Measurements from ENCODE around the gene ZBTB20. TPM values are rescaled to one million over a fixed set of nuclear protein-coding genes. Genes with fewer than 3 reads are reported as not detected.

Gene ZBTB20
- total RNA-seq, 3 donors from 2014 or later (not counting 1 experiment from before 2014, with no cell fraction given): 52.7 to 58.3 (median 55.9) TPM

GRCh38 chr3:114983248-114983647 lies 163.8 kb downstream of the ZBTB20 start:
- Mint-ChIP-seq H3K27ac (no peak overlapping the region), H3K4me1 (peaks cover 0 to 7% of the 10 kb centered on the region in 2 donors), H3K36me3 (no peaks in the 10 kb centered on the region), H3K9me3 (no peaks in the 10 kb centered on the region), H3K4me3 (no peak overlapping the region), H3K27me3 (ENCODE audit: low read depth in 2 of 2) (no peaks in the 10 kb centered on the region)
- ATAC-seq (no peak), DNase-seq (no peak)
- Histone ChIP-seq H3K4me3 (ENCODE audit: low read length) (no peak overlapping the region), H3K27ac (ENCODE audit: low read length) (no peak overlapping the region), H3K9me3 (ENCODE audit: control insufficient read depth, insufficient read depth, low read length) (no peaks in the 10 kb centered on the region), H3K4me1 (ENCODE audit: control insufficient read depth, insufficient read depth, low read length) (no peaks in the 10 kb centered on the region), H3K36me3 (ENCODE audit: control insufficient read depth, insufficient read depth, low read length) (no peaks in the 10 kb centered on the region), H3K27me3 (ENCODE audit: control insufficient read depth, insufficient read depth, low read length) (no peaks in the 10 kb centered on the region)
- WGBS (ENCODE audit: insufficient coverage): 95% methylated on average over 6 of the region's 6 CpGs
- TF ChIP-seq CTCF (IDR thresholded peaks at IDR 0.05): no peak
- intact Hi-C loops (cut with micrococcal nuclease): no loop called here

- peaks cover 2% of the 10 kb centered on the region for H3K36me3 ChIP-seq (ENCODE audit: control insufficient read depth, insufficient read depth, low read length)
- no peaks in the 10 kb centered on the region for H3K9me3 ChIP-seq (ENCODE audit: control insufficient read depth, insufficient read depth, low read length)
- Mint-ChIP-seq H3K4me3 (no peak overlapping the region), H3K36me3 (no peaks in the 10 kb centered on the region), H3K27me3 (ENCODE audit: low read depth in 2 of 2) (no peaks in the 10 kb centered on the region), H3K27ac (no peak overlapping the region), H3K9me3 (no peaks in the 10 kb centered on the region), H3K4me1 (peaks cover 0 to 4% of the 10 kb centered on the region in 2 donors)
- H3K4me1 ChIP-seq (ENCODE audit: control insufficient read depth, insufficient read depth, low read length): no peaks in the 10 kb centered on the region
- DNase-seq (no peak), ATAC-seq (no peak)
- H3K27ac ChIP-seq (ENCODE audit: low read length): no peak overlapping the region
- no peaks in the 10 kb centered on the region for H3K27me3 ChIP-seq (ENCODE audit: control insufficient read depth, insufficient read depth, low read length)
- intact Hi-C loops (cut with micrococcal nuclease): no loop called here
- no CpG with 5 or more reads among the region's 3 CpGs for WGBS (ENCODE audit: insufficient coverage)
- no peak overlapping the region for H3K4me3 ChIP-seq (ENCODE audit: low read length)
- TF ChIP-seq CTCF (IDR thresholded peaks at IDR 0.05): no peak
These were observed 172.7 kb downstream of the ZBTB20 start for GRCh38 chr3:114974387-114974786.

GRCh38 chr3:114973536-114973935 lies 173.6 kb downstream of the ZBTB20 start:
- no peaks in the 10 kb centered on the region for H3K27me3 ChIP-seq (ENCODE audit: control insufficient read depth, insufficient read depth, low read length)
- peaks cover 2% of the 10 kb centered on the region for H3K36me3 ChIP-seq (ENCODE audit: control insufficient read depth, insufficient read depth, low read length)
- Mint-ChIP-seq H3K4me1 (peaks cover 0 to 4% of the 10 kb centered on the region in 2 donors), H3K4me3 (no peak overlapping the region), H3K27ac (no peak overlapping the region), H3K27me3 (ENCODE audit: low read depth in 2 of 2) (no peaks in the 10 kb centered on the region), H3K9me3 (no peaks in the 10 kb centered on the region), H3K36me3 (no peaks in the 10 kb centered on the region)
- no peak for TF ChIP-seq CTCF (IDR thresholded peaks at IDR 0.05)
- no peak overlapping the region for H3K27ac ChIP-seq (ENCODE audit: low read length)
- WGBS (ENCODE audit: insufficient coverage): 96% methylated on average over 3 of the region's 3 CpGs
- intact Hi-C loops (cut with micrococcal nuclease): no loop called here
- ATAC-seq (no peak), DNase-seq (no peak)
- H3K9me3 ChIP-seq (ENCODE audit: control insufficient read depth, insufficient read depth, low read length): no peaks in the 10 kb centered on the region
- H3K4me3 ChIP-seq (ENCODE audit: low read length): no peak overlapping the region
- H3K4me1 ChIP-seq (ENCODE audit: control insufficient read depth, insufficient read depth, low read length): no peaks in the 10 kb centered on the region

- Mint-ChIP-seq H3K9me3 (no peaks in the 10 kb centered on the region), H3K4me1 (no peaks in the 10 kb centered on the region), H3K4me3 (no peak overlapping the region), H3K36me3 (no peaks in the 10 kb centered on the region), H3K27ac (no peak overlapping the region), H3K27me3 (ENCODE audit: low read depth in 2 of 2) (no peaks in the 10 kb centered on the region)
- Histone ChIP-seq H3K27me3 (ENCODE audit: control insufficient read depth, insufficient read depth, low read length) (no peaks in the 10 kb centered on the region), H3K4me3 (ENCODE audit: low read length) (no peak overlapping the region), H3K4me1 (ENCODE audit: control insufficient read depth, insufficient read depth, low read length) (no peaks in the 10 kb centered on the region), H3K9me3 (ENCODE audit: control insufficient read depth, insufficient read depth, low read length) (no peaks in the 10 kb centered on the region), H3K36me3 (ENCODE audit: control insufficient read depth, insufficient read depth, low read length) (peaks cover 2% of the 10 kb centered on the region), H3K27ac (ENCODE audit: low read length) (no peak overlapping the region)
- no CpG with 5 or more reads among the region's 1 CpG for WGBS (ENCODE audit: insufficient coverage)
- no peak for TF ChIP-seq CTCF (IDR thresholded peaks at IDR 0.05)
- no peak for ATAC-seq
- DNase-seq: no peak
- intact Hi-C loops (cut with micrococcal nuclease): no loop called here
These were observed 179.9 kb downstream of the ZBTB20 start for GRCh38 chr3:114967168-114967567.
